Fibroblast of lung (primary cell): Measurements from ENCODE around the gene FAM222A.

Experiments
- EZH2 ChIP-seq: IDR thresholded peaks from 2 replicates; pipeline ENCODE4 v1.5.1; 2012; ENCODE audit warnings: low read length, control low read depth, mild to moderate bottlenecking; ENCODE audit errors: missing control alignments
- TF ChIP-seq, protein P1 (sequence below), 2 donors: IDR thresholded peaks in 1 of 2; conservative IDR thresholded peaks in 1 of 2; 1 replicate in 1 of 2; 2 replicates in 1 of 2; pipeline ENCODE4 v1.5.1; 2011 to 2012; ENCODE audit warnings: low read length in 2 of 2, control low read depth in 1 of 2, inconsistent platforms in 1 of 2, low read depth in 1 of 2, mild to moderate bottlenecking in 1 of 2

DNA sequence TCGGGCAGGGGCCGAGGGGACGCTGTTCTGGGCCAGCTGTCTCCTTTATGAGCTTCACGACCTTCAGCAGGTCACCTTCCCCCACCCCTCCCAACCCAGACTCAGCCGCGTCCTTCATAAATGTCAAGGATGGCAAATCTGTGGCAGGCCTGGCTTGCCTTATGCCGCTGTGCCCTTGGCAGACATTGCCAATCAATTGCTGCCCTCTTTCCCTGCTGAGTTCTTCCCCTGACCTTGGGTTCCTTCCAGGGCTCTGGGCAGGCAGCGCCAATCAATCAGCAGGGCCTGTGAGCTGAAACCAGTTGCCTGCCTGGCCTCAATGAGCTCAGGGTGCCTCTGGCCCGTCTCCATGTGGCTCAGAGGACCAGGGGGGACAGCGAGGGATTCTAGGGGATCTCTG lies 7.7 kb downstream of the FAM222A start:
- TF ChIP-seq, protein P1, sequence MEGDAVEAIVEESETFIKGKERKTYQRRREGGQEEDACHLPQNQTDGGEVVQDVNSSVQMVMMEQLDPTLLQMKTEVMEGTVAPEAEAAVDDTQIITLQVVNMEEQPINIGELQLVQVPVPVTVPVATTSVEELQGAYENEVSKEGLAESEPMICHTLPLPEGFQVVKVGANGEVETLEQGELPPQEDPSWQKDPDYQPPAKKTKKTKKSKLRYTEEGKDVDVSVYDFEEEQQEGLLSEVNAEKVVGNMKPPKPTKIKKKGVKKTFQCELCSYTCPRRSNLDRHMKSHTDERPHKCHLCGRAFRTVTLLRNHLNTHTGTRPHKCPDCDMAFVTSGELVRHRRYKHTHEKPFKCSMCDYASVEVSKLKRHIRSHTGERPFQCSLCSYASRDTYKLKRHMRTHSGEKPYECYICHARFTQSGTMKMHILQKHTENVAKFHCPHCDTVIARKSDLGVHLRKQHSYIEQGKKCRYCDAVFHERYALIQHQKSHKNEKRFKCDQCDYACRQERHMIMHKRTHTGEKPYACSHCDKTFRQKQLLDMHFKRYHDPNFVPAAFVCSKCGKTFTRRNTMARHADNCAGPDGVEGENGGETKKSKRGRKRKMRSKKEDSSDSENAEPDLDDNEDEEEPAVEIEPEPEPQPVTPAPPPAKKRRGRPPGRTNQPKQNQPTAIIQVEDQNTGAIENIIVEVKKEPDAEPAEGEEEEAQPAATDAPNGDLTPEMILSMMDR (conservative IDR thresholded peaks at IDR 0.05 in 1 of 2, IDR thresholded peaks at IDR 0.05 in 1 of 2; ENCODE audit: low read depth in 1 of 2, low read length in 2 of 2): no peak
- no peak for TF ChIP-seq EZH2
